ENCODE results near the gene TOLLIP. TPM values are rescaled to one million over a fixed set of nuclear protein-coding genes. Genes with fewer than 3 reads are reported as not detected.

Gene TOLLIP
- total and polyA plus RNA-seq, 10 donors: 16.1 to 67.4 (median 46.2) TPM

DNA sequence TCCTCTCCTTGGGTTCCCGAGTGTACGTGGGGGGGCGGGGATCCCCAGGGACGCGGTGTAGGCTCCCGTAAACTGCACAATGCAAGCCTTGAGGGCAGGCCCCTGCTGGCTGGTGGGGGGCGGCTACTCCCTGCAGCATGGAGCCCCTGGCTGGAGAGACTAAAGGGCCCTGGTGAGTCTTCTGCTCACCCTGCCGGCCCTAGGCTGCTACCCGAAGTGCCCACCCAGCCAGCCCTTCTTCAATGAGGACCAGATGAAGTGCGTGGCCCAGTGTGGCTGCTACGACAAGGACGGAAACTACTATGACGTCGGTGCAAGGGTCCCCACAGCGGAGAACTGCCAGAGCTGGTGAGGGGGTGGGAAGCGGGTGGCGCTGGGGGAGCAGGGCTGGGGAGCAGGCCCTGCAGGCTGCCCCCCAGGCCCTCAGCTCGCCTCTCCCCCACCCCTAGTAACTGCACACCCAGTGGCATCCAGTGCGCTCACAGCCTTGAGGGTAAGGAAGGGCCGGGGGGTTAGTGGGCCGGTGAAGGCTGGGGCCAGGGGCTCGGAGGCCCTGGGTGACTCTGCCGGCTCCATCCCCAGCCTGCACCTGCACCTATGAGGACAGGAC is 69.7 kb downstream of the TOLLIP start:
- no peaks in the 10 kb centered on the region for H3K27me3 ChIP-seq (replicated peaks in 1 of 7)
- no peak overlapping the region for H3K4me3 ChIP-seq
- H3K4me1 ChIP-seq: no peaks in the 10 kb centered on the region
- no peak for DNase-seq
- TF ChIP-seq POLR2AphosphoS5 (IDR thresholded peaks at IDR 0.05): no peak
- TF ChIP-seq, protein P1, sequence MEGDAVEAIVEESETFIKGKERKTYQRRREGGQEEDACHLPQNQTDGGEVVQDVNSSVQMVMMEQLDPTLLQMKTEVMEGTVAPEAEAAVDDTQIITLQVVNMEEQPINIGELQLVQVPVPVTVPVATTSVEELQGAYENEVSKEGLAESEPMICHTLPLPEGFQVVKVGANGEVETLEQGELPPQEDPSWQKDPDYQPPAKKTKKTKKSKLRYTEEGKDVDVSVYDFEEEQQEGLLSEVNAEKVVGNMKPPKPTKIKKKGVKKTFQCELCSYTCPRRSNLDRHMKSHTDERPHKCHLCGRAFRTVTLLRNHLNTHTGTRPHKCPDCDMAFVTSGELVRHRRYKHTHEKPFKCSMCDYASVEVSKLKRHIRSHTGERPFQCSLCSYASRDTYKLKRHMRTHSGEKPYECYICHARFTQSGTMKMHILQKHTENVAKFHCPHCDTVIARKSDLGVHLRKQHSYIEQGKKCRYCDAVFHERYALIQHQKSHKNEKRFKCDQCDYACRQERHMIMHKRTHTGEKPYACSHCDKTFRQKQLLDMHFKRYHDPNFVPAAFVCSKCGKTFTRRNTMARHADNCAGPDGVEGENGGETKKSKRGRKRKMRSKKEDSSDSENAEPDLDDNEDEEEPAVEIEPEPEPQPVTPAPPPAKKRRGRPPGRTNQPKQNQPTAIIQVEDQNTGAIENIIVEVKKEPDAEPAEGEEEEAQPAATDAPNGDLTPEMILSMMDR (IDR thresholded peaks at IDR 0.05 in 8 of 11, conservative IDR thresholded peaks at IDR 0.05 in 3 of 11): no peak
- no peak for TF ChIP-seq POLR2A (IDR thresholded peaks at IDR 0.05)
- intact Hi-C loops (cut with DNase I; ENCODE audit: low total_unique reads): no loop called here
- WGBS, 5 donors: 75 to 91% (median 89%) methylated on average over 18 to 23 of the region's 23 CpGs
- no peak overlapping the region for H3K27ac ChIP-seq
- H3K9me3 ChIP-seq: peaks cover 0 to 8% (median 0%) of the 10 kb centered on the region in 8 donors
- H3K36me3 ChIP-seq: no peaks in the 10 kb centered on the region

DNA sequence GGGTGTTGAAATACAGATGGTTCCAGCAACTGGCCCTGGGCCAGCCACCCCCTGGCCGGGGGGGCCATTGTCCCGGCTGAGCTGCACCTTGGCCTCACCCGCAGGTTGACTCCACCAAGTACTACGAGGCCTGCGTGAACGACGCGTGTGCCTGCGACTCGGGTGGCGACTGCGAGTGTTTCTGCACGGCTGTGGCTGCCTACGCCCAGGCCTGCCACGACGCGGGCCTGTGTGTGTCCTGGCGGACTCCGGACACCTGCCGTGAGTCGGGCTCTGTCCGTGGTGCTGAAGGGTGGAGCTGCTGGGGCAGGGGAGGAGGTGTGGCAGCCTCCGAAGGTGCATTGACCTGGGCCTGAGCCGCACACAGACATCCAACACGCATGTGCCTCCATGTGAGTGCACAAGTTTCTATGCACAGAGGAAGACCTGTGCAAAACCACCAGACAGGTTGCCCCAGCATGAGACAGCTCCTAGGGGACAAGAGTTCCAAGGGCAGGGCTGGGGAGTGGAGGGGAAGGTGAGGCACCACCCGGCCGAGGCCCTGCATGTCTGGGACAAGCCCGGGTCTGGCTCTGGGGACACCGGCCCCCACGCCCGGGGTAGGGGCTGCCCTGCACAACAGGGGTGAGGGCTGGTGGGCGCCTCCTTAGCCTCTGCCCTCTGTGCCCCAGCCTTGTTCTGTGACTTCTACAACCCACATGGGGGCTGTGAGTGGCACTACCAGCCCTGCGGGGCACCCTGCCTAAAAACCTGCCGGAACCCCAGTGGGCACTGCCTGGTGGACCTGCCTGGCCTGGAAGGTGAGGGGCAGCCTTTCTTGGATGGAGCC is 70.5 kb downstream of the TOLLIP start:
- TF ChIP-seq, protein P1 (IDR thresholded peaks at IDR 0.05 in 8 of 11, conservative IDR thresholded peaks at IDR 0.05 in 3 of 11): no peak
- TF ChIP-seq POLR2AphosphoS5 (IDR thresholded peaks at IDR 0.05): no peak
- no peak for TF ChIP-seq POLR2A (IDR thresholded peaks at IDR 0.05)
- DNase-seq: no peak
- Histone ChIP-seq H3K36me3 (no peaks in the 10 kb centered on the region), H3K27ac (no peak overlapping the region), H3K9me3 (peaks cover 0 to 8% (median 0%) of the 10 kb centered on the region in 8 donors), H3K27me3 (replicated peaks in 1 of 7) (no peaks in the 10 kb centered on the region), H3K4me1 (no peaks in the 10 kb centered on the region), H3K4me3 (no peak overlapping the region)
- WGBS, 5 donors: 71 to 95% (median 74%) methylated on average over 17 to 34 of the region's 34 CpGs
- intact Hi-C loops (cut with DNase I; ENCODE audit: low total_unique reads): no loop called here

DNA sequence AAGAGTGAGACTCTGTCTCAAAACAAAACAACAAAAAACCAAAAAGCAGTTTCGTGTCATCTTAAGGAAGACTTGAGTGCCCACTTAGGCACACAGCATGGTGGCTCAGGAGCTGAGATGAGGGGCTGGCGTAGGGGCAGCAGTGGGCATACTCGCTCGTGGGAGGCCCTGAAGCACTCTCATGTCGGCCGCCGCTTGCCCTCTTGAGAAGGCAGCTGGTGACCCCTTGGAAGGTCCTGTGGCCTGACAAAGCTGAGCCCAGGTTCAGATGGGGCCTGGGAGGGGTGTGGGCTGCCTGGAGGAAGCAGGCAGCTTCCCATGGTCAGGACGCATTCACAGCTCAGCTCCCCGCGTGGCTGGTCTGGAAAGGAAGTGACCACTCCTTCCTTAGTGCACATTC is 71.6 kb downstream of the TOLLIP start:
- H3K4me3 ChIP-seq: no peak overlapping the region
- no peak for DNase-seq
- intact Hi-C loops (cut with DNase I; ENCODE audit: low total_unique reads): no loop called here
- peaks cover 0 to 8% (median 0%) of the 10 kb centered on the region in 8 donors for H3K9me3 ChIP-seq
- no peak overlapping the region for H3K27ac ChIP-seq
- TF ChIP-seq, protein P1 (IDR thresholded peaks at IDR 0.05 in 8 of 11, conservative IDR thresholded peaks at IDR 0.05 in 3 of 11): no peak
- TF ChIP-seq POLR2A (IDR thresholded peaks at IDR 0.05) (no peak), POLR2AphosphoS5 (IDR thresholded peaks at IDR 0.05) (no peak)
- no peaks in the 10 kb centered on the region for H3K36me3 ChIP-seq
- 62 to 94% (median 72%) methylated on average over 4 to 10 of the region's 10 CpGs for WGBS, 5 donors
- peaks cover 0 to 6% (median 0%) of the 10 kb centered on the region in 7 donors for H3K27me3 ChIP-seq (replicated peaks in 1 of 7)
- no peaks in the 10 kb centered on the region for H3K4me1 ChIP-seq

DNA sequence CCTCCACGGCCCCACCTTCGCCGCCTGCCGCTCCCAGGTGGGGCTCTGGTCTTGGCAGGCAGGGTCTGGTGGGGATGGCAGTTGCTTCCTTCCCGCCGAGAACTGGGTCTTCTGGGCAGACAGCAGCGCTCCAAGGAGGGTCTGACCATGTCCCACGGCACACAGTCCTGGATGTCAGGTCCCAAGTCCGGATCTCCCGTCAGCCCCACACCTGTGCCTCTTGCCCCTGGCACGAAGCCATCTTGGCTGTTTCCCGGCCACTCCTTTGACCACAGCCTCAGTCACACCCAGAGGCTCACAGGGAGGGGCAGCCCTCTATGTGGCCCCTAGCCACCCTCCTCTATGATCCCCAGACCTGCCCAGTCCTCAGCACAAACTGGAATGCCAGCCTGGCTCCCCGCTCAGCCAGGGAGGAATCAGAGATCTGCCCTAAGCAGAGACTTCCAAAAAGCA is 72.3 kb downstream of the TOLLIP start:
- Histone ChIP-seq H3K4me3 (no peak overlapping the region), H3K36me3 (no peaks in the 10 kb centered on the region), H3K9me3 (peaks cover 0 to 6% (median 0%) of the 10 kb centered on the region in 8 donors), H3K27me3 (replicated peaks in 1 of 7) (peaks cover 0 to 9% (median 0%) of the 10 kb centered on the region in 7 donors), H3K27ac (no peak overlapping the region), H3K4me1 (no peaks in the 10 kb centered on the region)
- intact Hi-C loops (cut with DNase I; ENCODE audit: low total_unique reads): no loop called here
- DNase-seq: peak; percentile 58
- no peak for TF ChIP-seq POLR2A (IDR thresholded peaks at IDR 0.05)
- TF ChIP-seq, protein P1 (IDR thresholded peaks at IDR 0.05 in 8 of 11, conservative IDR thresholded peaks at IDR 0.05 in 3 of 11): no peak
- TF ChIP-seq POLR2AphosphoS5 (IDR thresholded peaks at IDR 0.05): no peak
- 75 to 86% (median 86%) methylated on average over 6 to 13 of the region's 13 CpGs for WGBS, 5 donors
